GM21423 (cell line): ENCODE data around the gene C19orf33.

ENCODE experiments used
- ATAC-seq: cut with Tn5 transposase; IDR thresholded peaks from one replicate; pipeline ENCODE4 v1.9.1; 2021; ENCODE audit warnings: mild to moderate bottlenecking, moderate library complexity; ENCODE audit not compliant: unreplicated experiment

The C19orf33 gene

GRCh38 chr19:38308006-38308766 lies 4.1 kb downstream of the C19orf33 start:
- ATAC-seq = no peak

GRCh38 chr19:38308926-38309614 lies 5.0 kb downstream of the C19orf33 start:
- ATAC-seq = no peak

- no peak for ATAC-seq
Measured at GRCh38 chr19:38309615-38310278, 5.7 kb downstream of the C19orf33 start.

- no peak for ATAC-seq
Measured at GRCh38 chr19:38310279-38310670, 6.2 kb downstream of the C19orf33 start.

GRCh38 chr19:38310986-38311385 lies 6.9 kb downstream of the C19orf33 start:
- ATAC-seq = no peak

- ATAC-seq = peak; percentile 81
Measured at GRCh38 chr19:38315657-38316476, 11.8 kb downstream of the C19orf33 start, which contains the start of gene YIF1B. YIF1B (minus strand) TSS chr19:38315947; CDS start chr19:38315917, 30 bp downstream.

- peak; percentile 5 for ATAC-seq
Measured at GRCh38 chr19:38316477-38317067, 12.5 kb downstream of the C19orf33 start.

- no peak for ATAC-seq
Measured at GRCh38 chr19:38317104-38317612, 13.1 kb downstream of the C19orf33 start.

GRCh38 chr19:38318660-38319059 lies 14.6 kb downstream of the C19orf33 start:
- no peak for ATAC-seq

GRCh38 chr19:38319421-38320258 lies 15.6 kb downstream of the C19orf33 start, which contains the start of gene KCNK6:
KCNK6 (plus strand) TSS chr19:38319845; CDS start chr19:38319951, 106 bp downstream.
- ATAC-seq = no peak

GRCh38 chr19:38320969-38321339 lies 16.9 kb downstream of the C19orf33 start:
- no peak for ATAC-seq

GRCh38 chr19:38321646-38322196 lies 17.7 kb downstream of the C19orf33 start:
- ATAC-seq = no peak

GRCh38 chr19:38323291-38323690 lies 19.2 kb downstream of the C19orf33 start:
- ATAC-seq = no peak

- ATAC-seq = no peak
Measured at GRCh38 chr19:38324431-38324830, 20.4 kb downstream of the C19orf33 start.

- ATAC-seq = no peak
Measured at GRCh38 chr19:38326591-38326990, 22.5 kb downstream of the C19orf33 start.

GRCh38 chr19:38329651-38330050 lies 25.6 kb downstream of the C19orf33 start:
- ATAC-seq = no peak

GRCh38 chr19:38331728-38332127 lies 27.7 kb downstream of the C19orf33 start:
- no peak for ATAC-seq

GRCh38 chr19:38333245-38333644 lies 29.2 kb downstream of the C19orf33 start:
- ATAC-seq = no peak
